AG09319 (cell line): ENCODE measurements around the gene FZD10.

Experiments used
- DNase-seq: peaks from one replicate; pipeline ENCODE4 v3.0.0-alpha.2; 2010; ENCODE audit warnings: low read depth; ENCODE audit errors: extremely low read depth
- TF ChIP-seq, protein P1 (sequence below): IDR thresholded peaks from 2 replicates; pipeline ENCODE4 v1.5.1; 2011; ENCODE audit warnings: low read depth, mild to moderate bottlenecking, inconsistent platforms, low read length, moderate library complexity

FZD10 gene

DNA sequence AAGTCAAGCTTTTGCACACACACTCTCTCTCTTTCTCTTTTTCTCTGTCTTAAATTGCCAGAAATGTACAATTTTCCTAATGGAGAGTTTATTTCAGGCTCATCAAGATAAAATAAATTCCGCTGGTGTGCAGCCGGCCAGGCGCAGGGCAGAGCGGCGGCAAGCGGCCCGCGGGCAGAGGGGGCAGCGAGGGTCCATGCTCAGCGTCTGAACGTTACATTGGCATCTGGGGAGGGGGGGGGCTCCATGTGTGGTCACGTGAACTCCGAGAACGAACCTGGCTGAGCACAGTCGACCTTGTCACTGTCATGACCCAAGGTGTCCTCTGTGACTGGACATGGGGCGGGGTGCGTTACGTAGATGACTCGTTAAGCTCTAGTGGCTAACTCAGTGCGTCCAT, 23.8 kb upstream of the FZD10 start:
- no peak for DNase-seq
- TF ChIP-seq, protein P1, sequence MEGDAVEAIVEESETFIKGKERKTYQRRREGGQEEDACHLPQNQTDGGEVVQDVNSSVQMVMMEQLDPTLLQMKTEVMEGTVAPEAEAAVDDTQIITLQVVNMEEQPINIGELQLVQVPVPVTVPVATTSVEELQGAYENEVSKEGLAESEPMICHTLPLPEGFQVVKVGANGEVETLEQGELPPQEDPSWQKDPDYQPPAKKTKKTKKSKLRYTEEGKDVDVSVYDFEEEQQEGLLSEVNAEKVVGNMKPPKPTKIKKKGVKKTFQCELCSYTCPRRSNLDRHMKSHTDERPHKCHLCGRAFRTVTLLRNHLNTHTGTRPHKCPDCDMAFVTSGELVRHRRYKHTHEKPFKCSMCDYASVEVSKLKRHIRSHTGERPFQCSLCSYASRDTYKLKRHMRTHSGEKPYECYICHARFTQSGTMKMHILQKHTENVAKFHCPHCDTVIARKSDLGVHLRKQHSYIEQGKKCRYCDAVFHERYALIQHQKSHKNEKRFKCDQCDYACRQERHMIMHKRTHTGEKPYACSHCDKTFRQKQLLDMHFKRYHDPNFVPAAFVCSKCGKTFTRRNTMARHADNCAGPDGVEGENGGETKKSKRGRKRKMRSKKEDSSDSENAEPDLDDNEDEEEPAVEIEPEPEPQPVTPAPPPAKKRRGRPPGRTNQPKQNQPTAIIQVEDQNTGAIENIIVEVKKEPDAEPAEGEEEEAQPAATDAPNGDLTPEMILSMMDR = no peak

DNA sequence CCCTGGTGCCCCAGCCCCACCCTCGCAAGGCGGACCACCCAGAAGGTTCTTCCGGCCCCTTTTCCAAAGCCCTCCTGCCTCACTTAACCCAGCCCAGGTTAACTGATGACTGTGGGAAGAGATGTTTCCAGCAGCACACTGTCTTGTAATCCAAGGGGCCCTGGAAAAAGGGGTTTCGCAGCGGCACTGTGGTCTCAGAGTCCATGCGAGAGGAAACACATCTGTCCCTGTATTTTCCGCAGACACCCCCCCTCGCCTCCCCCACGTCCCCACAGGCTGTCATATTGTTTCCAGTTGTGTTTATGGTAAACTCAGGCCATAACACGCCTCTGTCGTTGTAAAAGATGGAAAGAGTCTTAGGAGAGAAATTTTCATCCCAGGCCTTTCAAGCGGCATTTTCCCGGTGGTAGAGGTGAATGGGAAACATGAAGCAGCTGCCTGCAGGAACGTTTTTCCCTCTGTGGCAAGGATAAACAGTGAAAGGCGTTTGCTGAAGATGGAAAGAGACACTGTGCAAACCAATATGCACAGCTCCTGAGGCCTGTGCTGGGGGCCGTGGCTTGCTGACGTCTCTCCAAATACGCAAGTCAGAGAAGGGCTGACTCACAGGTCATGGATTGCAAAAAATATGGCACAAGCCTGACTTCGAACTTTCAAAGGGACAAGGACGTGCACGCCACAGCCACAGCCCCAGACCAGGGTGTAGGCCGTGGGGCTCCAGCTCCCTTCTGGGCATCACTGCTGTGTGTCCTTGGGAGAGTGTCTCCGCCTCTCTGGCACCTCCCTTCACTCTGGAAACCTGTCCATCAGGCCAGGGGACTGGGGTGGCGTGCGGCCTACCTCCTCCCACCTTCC, 22.5 kb upstream of the FZD10 start:
- DNase-seq = no peak
- TF ChIP-seq, protein P1 = no peak

DNA sequence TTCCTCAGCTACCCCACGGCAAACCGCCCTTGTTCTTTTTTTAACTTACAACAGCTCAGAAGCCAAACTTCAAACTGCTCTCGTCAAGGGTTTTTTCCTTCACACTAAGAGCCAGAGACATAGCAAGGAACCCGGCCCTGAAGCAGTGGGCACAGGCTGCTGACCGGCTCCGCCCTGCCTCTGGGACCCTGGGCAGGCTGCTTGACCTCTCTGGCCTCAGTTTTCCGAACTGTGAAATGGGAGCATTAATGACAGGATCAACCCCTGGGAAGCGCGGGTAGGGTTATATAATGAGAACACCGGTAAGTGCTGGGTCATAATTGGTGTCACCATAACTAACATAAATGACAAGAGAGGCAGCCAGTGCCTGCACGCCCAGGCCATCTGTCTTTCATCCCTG, 21.2 kb upstream of the FZD10 start:
- no peak for DNase-seq
- TF ChIP-seq, protein P1 = no peak

DNA sequence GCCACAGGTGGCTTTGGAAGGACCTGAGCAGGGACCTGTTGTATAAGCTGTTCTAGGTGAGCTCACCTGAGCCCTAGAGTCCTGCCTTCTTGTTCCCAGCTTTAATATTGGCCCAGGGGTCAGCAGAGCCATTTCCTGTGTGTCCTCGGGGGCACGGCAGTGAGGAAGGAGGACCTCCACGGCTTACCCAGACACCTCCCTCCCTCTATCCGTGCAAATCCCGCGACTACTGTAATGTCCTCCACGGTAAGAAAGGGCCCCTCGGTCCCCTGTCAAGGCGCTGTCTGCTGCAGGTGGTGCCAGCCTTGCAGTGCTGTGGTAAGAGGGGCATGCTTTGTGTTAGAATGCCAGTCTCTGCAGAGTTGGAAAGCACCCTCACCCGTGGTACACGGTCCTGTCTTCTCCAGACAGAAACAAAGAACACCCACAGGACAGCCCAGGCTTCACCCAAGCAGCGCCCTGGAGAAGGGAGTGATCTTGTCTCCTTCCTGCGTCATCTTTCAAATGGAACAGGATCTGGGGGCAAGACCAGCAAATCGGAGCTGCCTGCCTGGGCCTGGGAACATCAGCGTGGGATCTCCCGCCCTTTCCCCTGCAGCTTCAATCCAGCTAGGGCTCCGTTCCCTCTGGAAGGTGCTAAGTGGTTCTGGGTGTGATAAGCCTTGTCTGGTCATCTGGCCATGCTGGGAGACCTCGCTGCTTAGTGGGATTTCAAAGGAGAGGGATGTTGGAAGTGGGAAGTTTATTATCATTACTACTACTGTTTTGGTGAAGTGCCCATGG, 20.2 kb upstream of the FZD10 start:
- TF ChIP-seq, protein P1 = no peak
- no peak for DNase-seq

DNA sequence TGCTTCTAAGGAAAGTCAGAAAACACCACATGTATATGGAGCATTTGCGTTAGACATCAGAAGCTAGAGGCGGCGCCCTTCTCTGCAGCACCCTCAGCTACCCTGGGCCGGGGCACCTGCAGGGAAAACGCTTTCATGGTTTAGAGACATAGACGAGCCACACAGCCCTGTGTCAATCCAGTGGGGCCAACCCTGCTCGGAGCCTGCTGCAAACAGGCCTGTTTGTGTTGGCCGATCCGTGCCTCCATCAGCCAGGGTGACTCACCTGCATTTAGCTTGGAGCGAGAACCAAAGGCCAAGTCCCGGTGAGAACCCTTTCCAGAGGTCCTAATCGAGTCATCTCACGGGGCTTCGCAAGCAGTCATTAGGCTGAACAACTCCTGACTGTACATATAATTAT, 19.5 kb upstream of the FZD10 start:
- TF ChIP-seq, protein P1 = no peak
- no peak for DNase-seq

DNA sequence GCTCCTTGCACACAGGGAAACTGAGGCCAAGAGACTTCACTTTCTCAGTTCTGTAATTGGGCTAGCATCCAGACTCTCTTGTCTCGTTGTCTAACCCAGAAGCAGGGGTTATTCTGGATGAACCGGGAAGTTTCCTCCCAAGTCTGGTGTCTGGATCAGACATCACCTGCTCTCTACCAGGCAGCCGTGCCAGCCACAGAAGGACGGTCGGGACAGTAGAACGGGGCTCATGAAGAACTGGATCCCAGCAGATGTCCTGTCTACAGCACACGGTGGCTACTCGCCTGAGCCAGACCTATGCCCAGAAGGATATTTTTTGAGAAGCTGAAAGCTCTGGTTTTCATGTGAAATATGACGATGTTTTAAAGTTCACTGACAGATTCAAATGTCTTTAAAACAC, 19.1 kb upstream of the FZD10 start:
- DNase-seq = no peak
- TF ChIP-seq, protein P1 = no peak

DNA sequence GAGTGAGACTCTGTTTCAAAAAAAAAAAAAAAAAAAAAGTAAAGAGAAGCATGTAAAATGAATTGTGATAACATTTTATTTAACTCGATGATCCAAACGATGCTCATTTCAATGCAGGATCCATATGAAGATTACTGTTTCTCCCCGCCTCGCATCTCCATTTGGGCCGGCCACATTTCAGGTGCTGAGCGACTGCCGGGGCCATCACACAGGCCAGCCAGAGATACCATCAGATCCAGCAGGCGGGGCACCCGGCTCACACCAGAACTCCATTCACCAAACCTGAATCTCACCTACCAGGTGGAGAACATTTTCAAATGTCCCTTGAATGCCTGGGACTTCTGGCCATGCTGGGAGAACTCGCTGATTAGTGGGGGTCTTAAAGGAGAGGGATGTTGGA, 18.0 kb upstream of the FZD10 start:
- TF ChIP-seq, protein P1 = no peak
- DNase-seq = no peak
